Mesodermal cell (in vitro differentiated cells): ENCODE measurements around the gene ARMC12.

ENCODE experiments used
- H3K27ac ChIP-seq: 2 replicates; pipeline ENCODE4 v1.7.0; 2013; ENCODE audit warnings: mild to moderate bottlenecking, low read depth, low read length, moderate library complexity; ENCODE audit not compliant: severe bottlenecking
- H3K36me3 ChIP-seq: 2 replicates; pipeline ENCODE4 v1.7.1; 2013; ENCODE audit warnings: mild to moderate bottlenecking, low read length, moderate library complexity; ENCODE audit not compliant: control insufficient read depth, insufficient read depth
- H3K4me1 ChIP-seq: one replicate; pipeline ENCODE4 v1.7.1; 2013; ENCODE audit warnings: mild to moderate bottlenecking, low read length; ENCODE audit not compliant: insufficient read depth, control insufficient read depth, poor library complexity, severe bottlenecking
- H3K4me3 ChIP-seq: 2 replicates; pipeline ENCODE4 v1.7.0; 2013; ENCODE audit warnings: low read length, control low read depth, mild to moderate bottlenecking; ENCODE audit not compliant: insufficient read depth, poor library complexity, severe bottlenecking; ENCODE audit errors: extremely low read depth
- H3K9me3 ChIP-seq: 2 replicates; pipeline ENCODE4 v1.7.1; 2013; ENCODE audit warnings: mild to moderate bottlenecking, low read length, moderate library complexity; ENCODE audit not compliant: control insufficient read depth
- WGBS, 2 experiments: methylation state at CpG; one replicate each; pipeline ENCODE4 v1.1.5; 2013; ENCODE audit warnings: missing lambda C conversion rate in 2 of 2; ENCODE audit not compliant: insufficient coverage in 2 of 2; 5-methylcytosine and 5-hydroxymethylcytosine counted together

The ARMC12 gene

GRCh38 chr6:35777356-35778102 is 40.7 kb downstream of the ARMC12 start:
- Histone ChIP-seq H3K36me3 (no peaks in the 10 kb centered on the region), H3K4me1 (no peaks in the 10 kb centered on the region), H3K27ac (no peak overlapping the region), H3K4me3 (no peak overlapping the region), H3K9me3 (no peaks in the 10 kb centered on the region)
- WGBS, 2 experiments: 87 to 94% methylated on average over 8 to 9 of the region's 10 CpGs

DNA sequence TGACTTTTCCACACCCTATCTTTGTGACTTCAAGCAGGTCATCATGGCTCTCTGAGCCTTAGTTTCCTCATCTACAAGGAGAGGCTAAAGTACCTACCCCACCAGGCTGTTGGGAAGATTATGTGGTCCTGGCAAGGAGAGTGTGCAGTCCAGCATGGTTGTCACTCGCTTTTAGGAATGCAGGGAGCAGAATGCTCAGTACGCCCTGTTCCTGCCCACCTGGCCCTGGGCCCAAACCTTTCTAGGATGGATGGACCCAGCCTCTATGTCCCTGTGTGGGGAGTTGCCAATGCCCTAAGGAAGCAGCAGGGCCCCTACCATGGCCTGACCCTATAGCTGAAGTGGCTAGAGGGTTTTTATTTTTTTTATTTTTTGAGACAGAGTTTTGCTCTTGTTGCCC is 41.6 kb downstream of the ARMC12 start:
- 93 to 95% methylated on average over 2 of the region's 2 CpGs for WGBS, 2 experiments
- Histone ChIP-seq H3K36me3 (no peaks in the 10 kb centered on the region), H3K9me3 (no peaks in the 10 kb centered on the region), H3K4me3 (no peak overlapping the region), H3K27ac (no peak overlapping the region), H3K4me1 (no peaks in the 10 kb centered on the region)

GRCh38 chr6:35780719-35781118 is 43.9 kb downstream of the ARMC12 start, which contains the start of gene CLPSL1:
Gene CLPSL1, plus strand, starts transcription at chr6:35781019. Its CDS starts 92 bp downstream, at chr6:35781111.
- WGBS, 2 experiments: 79 to 87% methylated on average over 2 to 3 of the region's 7 CpGs
- no peak within 1 kb of the TSS for H3K27ac ChIP-seq
- no peak within 1 kb of the TSS for H3K4me3 ChIP-seq
- H3K9me3 ChIP-seq: no peaks in the 10 kb centered on the region
- no peaks in the 10 kb centered on the region for H3K4me1 ChIP-seq
- no peaks in the 10 kb centered on the region for H3K36me3 ChIP-seq

DNA sequence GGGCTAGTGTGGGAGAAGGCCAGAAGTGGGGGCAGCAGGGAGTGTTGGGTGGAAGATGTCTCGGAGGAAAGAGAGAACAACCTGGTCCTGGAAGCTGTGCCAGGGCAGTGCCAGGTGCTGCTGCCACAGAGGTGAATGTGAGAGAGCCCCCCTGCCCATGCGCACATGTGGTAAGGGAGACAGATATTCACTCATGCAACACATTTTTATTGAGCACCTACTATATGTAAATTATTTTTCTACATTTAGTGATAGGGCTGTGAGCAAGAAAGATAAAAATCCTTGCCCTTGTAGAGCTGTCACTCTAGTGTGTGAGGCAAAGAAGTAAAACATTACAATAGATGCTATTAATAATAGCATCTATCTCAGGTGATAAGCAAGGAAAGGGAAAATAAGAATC is 44.5 kb downstream of the ARMC12 start:
- Histone ChIP-seq H3K27ac (no peak overlapping the region), H3K4me3 (no peak overlapping the region), H3K36me3 (no peaks in the 10 kb centered on the region), H3K4me1 (no peaks in the 10 kb centered on the region), H3K9me3 (no peaks in the 10 kb centered on the region)
- 83 to 100% methylated on average over 1 of the region's 2 CpGs for WGBS, 2 experiments

- no peaks in the 10 kb centered on the region for H3K36me3 ChIP-seq
- H3K27ac ChIP-seq: no peak overlapping the region
- WGBS, 2 experiments: 95 to 97% methylated on average over 2 of the region's 3 CpGs
- no peak overlapping the region for H3K4me3 ChIP-seq
- H3K9me3 ChIP-seq: no peaks in the 10 kb centered on the region
- no peaks in the 10 kb centered on the region for H3K4me1 ChIP-seq
Measured at GRCh38 chr6:35782424-35782823, 45.6 kb downstream of the ARMC12 start.

GRCh38 chr6:35784200-35784599 is 47.4 kb downstream of the ARMC12 start:
- WGBS, 2 experiments: no CpG with 5 or more reads among the region's 2 CpGs
- Histone ChIP-seq H3K4me1 (no peaks in the 10 kb centered on the region), H3K36me3 (no peaks in the 10 kb centered on the region), H3K27ac (no peak overlapping the region), H3K4me3 (no peak overlapping the region), H3K9me3 (no peaks in the 10 kb centered on the region)

GRCh38 chr6:35786272-35786671 is 49.4 kb downstream of the ARMC12 start:
- Histone ChIP-seq H3K4me3 (no peak overlapping the region), H3K36me3 (no peaks in the 10 kb centered on the region), H3K4me1 (no peaks in the 10 kb centered on the region), H3K9me3 (no peaks in the 10 kb centered on the region), H3K27ac (no peak overlapping the region)
- 86 to 89% methylated on average over 2 of the region's 2 CpGs for WGBS, 2 experiments

- Histone ChIP-seq H3K9me3 (no peaks in the 10 kb centered on the region), H3K27ac (no peak overlapping the region), H3K4me1 (no peaks in the 10 kb centered on the region), H3K4me3 (no peak overlapping the region), H3K36me3 (no peaks in the 10 kb centered on the region)
- WGBS, 2 experiments: 87 to 93% methylated on average over 25 of the region's 25 CpGs
Measured at GRCh38 chr6:35786810-35787209, 50.0 kb downstream of the ARMC12 start.

GRCh38 chr6:35787266-35788218 is 50.7 kb downstream of the ARMC12 start:
- WGBS, 2 experiments: 91 to 94% methylated on average over 13 of the region's 13 CpGs
- no peaks in the 10 kb centered on the region for H3K9me3 ChIP-seq
- H3K27ac ChIP-seq: no peak overlapping the region

GRCh38 chr6:35788423-35788982 is 51.7 kb downstream of the ARMC12 start:
- no peaks in the 10 kb centered on the region for H3K36me3 ChIP-seq
- 73 to 88% methylated on average over 3 of the region's 4 CpGs for WGBS, 2 experiments
- no peak overlapping the region for H3K4me3 ChIP-seq
- H3K4me1 ChIP-seq: no peaks in the 10 kb centered on the region
- no peak overlapping the region for H3K27ac ChIP-seq
- no peaks in the 10 kb centered on the region for H3K9me3 ChIP-seq

More at GRCh38 chr6:35787266-35788218, 50.7 kb downstream of the ARMC12 start:
- Histone ChIP-seq H3K36me3 (no peaks in the 10 kb centered on the region), H3K4me1 (no peaks in the 10 kb centered on the region), H3K4me3 (no peak overlapping the region)
